ENCODE measurements around the gene TRIB2. TPM values are rescaled to one million over a fixed set of nuclear protein-coding genes. Genes with fewer than 3 reads are reported as not detected.

Gene TRIB2
- total RNA-seq, 4 donors from 2014 or later = 23.8 to 83.6 (median 40.1) TPM

- intact Hi-C loops (cut with DNase I; ENCODE audit: low total_unique reads) = no loop called here
- H3K36me3 ChIP-seq = no peaks in the 10 kb centered on the region
- no peak overlapping the region for H3K4me3 ChIP-seq
- H3K9me3 ChIP-seq = no peaks in the 10 kb centered on the region
- H3K27ac ChIP-seq = peak overlapping the region in 1 of 2 donors; percentile 15
- H3K4me1 ChIP-seq = peaks cover 0 to 4% of the 10 kb centered on the region in 2 donors
- TF ChIP-seq, protein P1, sequence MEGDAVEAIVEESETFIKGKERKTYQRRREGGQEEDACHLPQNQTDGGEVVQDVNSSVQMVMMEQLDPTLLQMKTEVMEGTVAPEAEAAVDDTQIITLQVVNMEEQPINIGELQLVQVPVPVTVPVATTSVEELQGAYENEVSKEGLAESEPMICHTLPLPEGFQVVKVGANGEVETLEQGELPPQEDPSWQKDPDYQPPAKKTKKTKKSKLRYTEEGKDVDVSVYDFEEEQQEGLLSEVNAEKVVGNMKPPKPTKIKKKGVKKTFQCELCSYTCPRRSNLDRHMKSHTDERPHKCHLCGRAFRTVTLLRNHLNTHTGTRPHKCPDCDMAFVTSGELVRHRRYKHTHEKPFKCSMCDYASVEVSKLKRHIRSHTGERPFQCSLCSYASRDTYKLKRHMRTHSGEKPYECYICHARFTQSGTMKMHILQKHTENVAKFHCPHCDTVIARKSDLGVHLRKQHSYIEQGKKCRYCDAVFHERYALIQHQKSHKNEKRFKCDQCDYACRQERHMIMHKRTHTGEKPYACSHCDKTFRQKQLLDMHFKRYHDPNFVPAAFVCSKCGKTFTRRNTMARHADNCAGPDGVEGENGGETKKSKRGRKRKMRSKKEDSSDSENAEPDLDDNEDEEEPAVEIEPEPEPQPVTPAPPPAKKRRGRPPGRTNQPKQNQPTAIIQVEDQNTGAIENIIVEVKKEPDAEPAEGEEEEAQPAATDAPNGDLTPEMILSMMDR (IDR thresholded peaks at IDR 0.05) = no peak
- TF ChIP-seq POLR2A (IDR thresholded peaks at IDR 0.05) = no peak
- no peak for DNase-seq
- H3K27me3 ChIP-seq = no peaks in the 10 kb centered on the region
Measured at GRCh38 chr2:12723736-12724463, 7.2 kb downstream of the TRIB2 start.

DNA sequence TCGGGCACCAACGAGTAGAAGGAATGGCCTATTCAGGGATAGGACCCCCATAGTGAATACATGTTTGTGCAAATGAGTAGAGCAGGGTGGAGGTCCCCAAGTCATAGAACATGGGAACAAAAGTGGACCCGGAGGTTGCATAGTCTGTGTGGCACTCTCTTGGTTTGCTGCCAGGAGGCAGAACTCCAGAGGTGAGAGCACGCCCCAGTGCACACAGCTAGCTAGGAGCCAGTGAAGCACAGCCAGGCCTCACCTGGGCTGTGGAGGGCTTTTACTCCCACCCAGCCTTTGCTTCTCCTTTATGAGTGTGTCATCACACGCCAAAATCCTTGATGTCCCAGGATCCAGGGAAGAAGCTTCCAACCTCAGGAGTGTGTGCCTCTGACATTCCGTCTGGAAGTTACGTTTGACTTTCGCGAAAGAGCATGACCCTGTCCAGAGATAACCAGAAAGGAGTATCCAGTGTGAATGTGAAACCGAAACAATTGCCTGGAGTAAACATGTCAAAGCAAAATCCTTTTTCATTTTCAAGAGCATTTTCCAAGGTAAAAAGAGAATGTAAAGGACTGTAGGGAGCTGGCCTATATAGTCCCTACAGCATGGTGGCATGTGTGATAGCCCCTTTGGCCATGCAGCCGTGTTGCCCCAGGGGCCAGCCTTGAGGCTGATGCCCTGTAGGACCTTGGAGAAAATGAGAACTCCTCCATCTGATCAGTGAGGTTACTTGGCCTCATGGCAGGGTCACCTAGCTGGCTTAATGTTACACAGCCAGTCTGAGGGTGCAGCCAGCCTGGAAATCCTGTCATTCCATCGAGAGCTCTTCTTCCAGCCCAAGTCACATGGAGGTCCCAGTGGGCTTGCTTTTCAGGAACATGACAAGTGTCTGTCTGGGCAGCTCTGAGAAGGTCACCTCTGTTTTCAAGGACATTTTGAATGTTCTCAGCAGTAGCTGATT lies 8.8 kb downstream of the TRIB2 start:
- Histone ChIP-seq H3K4me3 (no peak overlapping the region), H3K27me3 (no peaks in the 10 kb centered on the region), H3K36me3 (no peaks in the 10 kb centered on the region), H3K9me3 (no peaks in the 10 kb centered on the region), H3K27ac (peak overlapping the region; percentile 8 to 40), H3K4me1 (peaks cover 0 to 4% of the 10 kb centered on the region in 2 donors)
- intact Hi-C loops (cut with DNase I; ENCODE audit: low total_unique reads) = no loop called here
- TF ChIP-seq, protein P1 (IDR thresholded peaks at IDR 0.05) = no peak
- no peak for TF ChIP-seq POLR2A (IDR thresholded peaks at IDR 0.05)
- no peak for DNase-seq

GRCh38 chr2:12726271-12726670 lies 9.5 kb downstream of the TRIB2 start:
- intact Hi-C loops (cut with DNase I; ENCODE audit: low total_unique reads) = no loop called here
- H3K4me1 ChIP-seq = peaks cover 0 to 4% of the 10 kb centered on the region in 2 donors

GRCh38 chr2:12727065-12727464 lies 10.3 kb downstream of the TRIB2 start:
- H3K27me3 ChIP-seq = no peaks in the 10 kb centered on the region
- TF ChIP-seq, protein P1 (IDR thresholded peaks at IDR 0.05) = no peak
- no peak for TF ChIP-seq POLR2A (IDR thresholded peaks at IDR 0.05)
- no peaks in the 10 kb centered on the region for H3K36me3 ChIP-seq
- intact Hi-C loops (cut with DNase I; ENCODE audit: low total_unique reads) = no loop called here
- no peaks in the 10 kb centered on the region for H3K9me3 ChIP-seq
- H3K4me3 ChIP-seq = no peak overlapping the region
- H3K4me1 ChIP-seq = peaks cover 0 to 8% of the 10 kb centered on the region in 2 donors
- no peak overlapping the region for H3K27ac ChIP-seq
- DNase-seq = no peak

More at GRCh38 chr2:12726271-12726670, 9.5 kb downstream of the TRIB2 start:
- Histone ChIP-seq H3K27me3 (no peaks in the 10 kb centered on the region), H3K9me3 (no peaks in the 10 kb centered on the region), H3K36me3 (no peaks in the 10 kb centered on the region), H3K27ac (peak overlapping the region; percentile 8 to 40), H3K4me3 (no peak overlapping the region)
- no peak for DNase-seq
- TF ChIP-seq POLR2A (IDR thresholded peaks at IDR 0.05) = no peak
- TF ChIP-seq, protein P1 (IDR thresholded peaks at IDR 0.05) = no peak

All from uterus (tissue), 4 donors.